GM23338 (cell line): Measurements from ENCODE around the gene MVP. TPM values are rescaled to one million over a fixed set of nuclear protein-coding genes. Genes with fewer than 3 reads are reported as not detected.

Source experiments
- ATAC-seq: fragments of 200-7000 bp; cut with Tn5 transposase; 3 replicates; pipeline ENCODE4 v1.9.1; 2020
- DNase-seq: peaks from one replicate; pipeline ENCODE4 v3.0.0-alpha.2; 2015; ENCODE audit warnings: low spot score
- H2AFZ ChIP-seq: fragments of 200-600 bp; sonication (generic); 2 replicates; pipeline ENCODE4 v1.8.0; 2016; ENCODE audit warnings: antibody characterized with exemption, mild to moderate bottlenecking, moderate library complexity
- H3F3A ChIP-seq: fragments of 200-600 bp; sonication (generic); replicated peaks from 2 replicates; pipeline ENCODE4 v1.8.0; 2017; ENCODE audit warnings: antibody characterized with exemption, mixed run types, low read depth
- H3K27ac ChIP-seq: fragments of 200-600 bp; sonication (generic); 2 replicates; pipeline ENCODE4 v1.6.1; 2016; ENCODE audit warnings: low read depth
- H3K27me3 ChIP-seq: fragments of 200-600 bp; sonication (generic); 2 replicates; pipeline ENCODE4 v1.8.0; 2016; ENCODE audit warnings: mild to moderate bottlenecking, mixed run types, moderate library complexity; ENCODE audit not compliant: insufficient read depth
- H3K36me3 ChIP-seq: fragments of 200-600 bp; sonication (generic); 2 replicates; pipeline ENCODE4 v1.8.0; 2016; ENCODE audit warnings: mild to moderate bottlenecking; ENCODE audit not compliant: insufficient read depth
- H3K4me1 ChIP-seq: fragments of 200-600 bp; sonication (generic); 2 replicates; pipeline ENCODE4 v1.8.0; 2016; ENCODE audit warnings: mild to moderate bottlenecking, moderate library complexity; ENCODE audit not compliant: insufficient read depth
- H3K4me2 ChIP-seq: fragments of 200-600 bp; sonication (generic); 2 replicates; pipeline ENCODE4 v1.7.1; 2017; ENCODE audit warnings: mixed run types
- H3K4me3 ChIP-seq: fragments of 200-600 bp; sonication (generic); 2 replicates; pipeline ENCODE4 v1.6.1; 2016; ENCODE audit warnings: mixed run types
- H3K79me2 ChIP-seq: fragments of 200-600 bp; sonication (generic); replicated peaks from 2 replicates; pipeline ENCODE4 v1.8.0; 2017; ENCODE audit warnings: mild to moderate bottlenecking; ENCODE audit not compliant: insufficient read depth
- H3K9me2 ChIP-seq: fragments of 200-600 bp; sonication (generic); 2 replicates; pipeline ENCODE4 v1.8.0; 2017; ENCODE audit not compliant: insufficient read depth
- H4K20me1 ChIP-seq: fragments of 200-600 bp; sonication (generic); replicated peaks from 2 replicates; pipeline ENCODE4 v1.8.0; 2017; ENCODE audit warnings: mild to moderate bottlenecking; ENCODE audit not compliant: insufficient read depth
- H3K27ac Mint-ChIP-seq: 2 replicates; pipeline ENCODE4 v1.8.0; 2020; ENCODE audit warnings: inconsistent platforms, mild to moderate bottlenecking, moderate library complexity, mixed read lengths
- H3K27me3 Mint-ChIP-seq: 3 replicates; pipeline ENCODE4 v1.8.0; 2022; ENCODE audit warnings: low read depth, mild to moderate bottlenecking, moderate library complexity, mixed read lengths, inconsistent platforms; ENCODE audit not compliant: insufficient read depth, poor library complexity
- H3K36me3 Mint-ChIP-seq: 3 replicates; pipeline ENCODE4 v1.8.0; 2021; ENCODE audit warnings: low read depth, mild to moderate bottlenecking, inconsistent platforms, moderate library complexity, mixed read lengths
- H3K4me1 Mint-ChIP-seq: 3 replicates; pipeline ENCODE4 v1.8.0; 2020; ENCODE audit warnings: mild to moderate bottlenecking, inconsistent platforms, mixed read lengths
- H3K4me3 Mint-ChIP-seq: 3 replicates; pipeline ENCODE4 v1.8.0; 2021; ENCODE audit warnings: moderate library complexity, mild to moderate bottlenecking, inconsistent platforms, mixed read lengths
- H3K9me3 Mint-ChIP-seq: 3 replicates; pipeline ENCODE4 v1.8.0; 2020; ENCODE audit warnings: moderate library complexity, mild to moderate bottlenecking, inconsistent platforms, mixed read lengths
- CREB1 ChIP-seq: fragments of 250-450 bp; sonication (Bioruptor Pico); IDR thresholded peaks from 2 replicates; pipeline ENCODE4 v1.5.0; 2020; ENCODE audit warnings: low read depth, mild to moderate bottlenecking, moderate library complexity
- ETS1 ChIP-seq: IDR thresholded peaks from 2 replicates; pipeline ENCODE4 v1.6.1; 2016; ENCODE audit warnings: antibody characterized with exemption
- EZH2 ChIP-seq: fragments of 200-600 bp; sonication (generic); IDR thresholded peaks from one replicate; pipeline ENCODE4 v1.8.0; 2017; ENCODE audit warnings: antibody characterized with exemption, mild to moderate bottlenecking, low read depth; ENCODE audit not compliant: unreplicated experiment
- EZH2phosphoT487 ChIP-seq: fragments of 200-600 bp; sonication (generic); IDR thresholded peaks from one replicate; pipeline ENCODE4 v1.8.1; 2018; ENCODE audit warnings: antibody characterized with exemption; ENCODE audit not compliant: unreplicated experiment
- POLR2AphosphoS5 ChIP-seq: IDR thresholded peaks from 2 replicates; pipeline ENCODE4 v1.6.1; 2016; ENCODE audit warnings: antibody characterized with exemption, low read depth
- REST ChIP-seq: IDR thresholded peaks from one replicate; pipeline ENCODE4 v1.6.1; 2018; ENCODE audit warnings: antibody characterized with exemption; ENCODE audit not compliant: unreplicated experiment
- STAT1 ChIP-seq: IDR thresholded peaks from one replicate; pipeline ENCODE4 v1.6.1; 2016; ENCODE audit warnings: antibody characterized with exemption; ENCODE audit not compliant: unreplicated experiment
- ZNF114 ChIP-seq: fragments of 250-450 bp; sonication (Bioruptor Pico); IDR thresholded peaks from 2 replicates; pipeline ENCODE4 v1.5.0; 2020; ENCODE audit warnings: mild to moderate bottlenecking, moderate library complexity
- ZNF331 ChIP-seq: fragments of 250-450 bp; sonication (Bioruptor Pico); IDR thresholded peaks from 2 replicates; pipeline ENCODE4 v1.5.0; 2020; ENCODE audit warnings: low read depth, mild to moderate bottlenecking, moderate library complexity
- polyA plus RNA-seq: library from polyadenylated mRNA; unstranded; fragments of >200 nt; fragmentation: Nextera tagmentation; extraction: Ambion mirVana; gene quantifications from 2 replicates; pipeline ENCODE4 v1.2.1, GENCODE V29; 2016
- total RNA-seq: library from RNA; depleted of rRNA; stranded (reverse); fragments of >200 nt; shearing (Covaris generic); gene quantifications from 2 replicates; pipeline ENCODE4 v1.2.3, GENCODE V29; 2014

The MVP gene
- total and polyA plus RNA-seq, 2 experiments from 2014 or later = 1.4 to 3.7 TPM

GRCh38 chr16:29794231-29794710 is 26.0 kb upstream of the MVP start:
- H3K36me3 Mint-ChIP-seq = peaks cover 55% of the 10 kb centered on the region
- Histone ChIP-seq H2AFZ (no peak overlapping the region), H3F3A (peaks cover 18% of the 10 kb centered on the region; the same call in 1 of the 2 replicates), H3K4me3 (no peak overlapping the region), H3K36me3 (peaks cover 22% of the 10 kb centered on the region), H3K4me1 (peaks cover 7% of the 10 kb centered on the region; the same call in 1 of the 2 replicates), H4K20me1 (peaks cover 51% of the 10 kb centered on the region), H3K27ac (no peak overlapping the region), H3K27me3 (no peaks in the 10 kb centered on the region), H3K4me2 (no peak overlapping the region), H3K79me2 (peaks cover 59% of the 10 kb centered on the region), H3K9me2 (no peaks in the 10 kb centered on the region)
- H3K4me1 Mint-ChIP-seq = peaks cover 14% of the 10 kb centered on the region
- H3K27me3 Mint-ChIP-seq = peaks cover 15% of the 10 kb centered on the region
- DNase-seq (no peak), ATAC-seq (no peak)
- H3K27ac Mint-ChIP-seq = no peak overlapping the region
- H3K4me3 Mint-ChIP-seq = no peak overlapping the region
- no peaks in the 10 kb centered on the region for H3K9me3 Mint-ChIP-seq
- TF ChIP-seq EZH2phosphoT487 (no peak), EZH2 (no peak), ZNF331 (CRISPR knock-in tag) (no peak), CREB1 (no peak), STAT1 (no peak), ETS1 (no peak), REST (no peak)

GRCh38 chr16:29802416-29802935 is 17.8 kb upstream of the MVP start:
- H3K4me3 Mint-ChIP-seq = no peak overlapping the region; the same call in 2 of the 3 replicates
- Histone ChIP-seq H2AFZ (no peak overlapping the region), H3K4me2 (no peak overlapping the region), H3K36me3 (peaks cover 28% of the 10 kb centered on the region), H3F3A (peaks cover 33% of the 10 kb centered on the region), H3K4me1 (peaks cover 24% of the 10 kb centered on the region), H4K20me1 (peaks cover 11% of the 10 kb centered on the region; the same call in 1 of the 2 replicates), H3K4me3 (no peak overlapping the region), H3K79me2 (peaks cover 4% of the 10 kb centered on the region), H3K27ac (no peak overlapping the region), H3K9me2 (no peaks in the 10 kb centered on the region), H3K27me3 (no peaks in the 10 kb centered on the region)
- peaks cover 67% of the 10 kb centered on the region for H3K36me3 Mint-ChIP-seq
- no peaks in the 10 kb centered on the region for H3K9me3 Mint-ChIP-seq
- DNase-seq (no peak), ATAC-seq (no peak)
- peak overlapping the region; percentile 62; the same call in 1 of the 2 replicates for H3K27ac Mint-ChIP-seq
- TF ChIP-seq ZNF114 (CRISPR knock-in tag) (no peak), POLR2AphosphoS5 (0 out of 2 replicates have a peak, but pooled peaks have one; percentile 19), EZH2 (no peak)
- peaks cover 30% of the 10 kb centered on the region for H3K4me1 Mint-ChIP-seq
- H3K27me3 Mint-ChIP-seq = peaks cover 25% of the 10 kb centered on the region
